NT2/D1 (cell line): ENCODE results near the gene IFIT5.

ENCODE experiments used
- SUZ12 ChIP-seq: IDR thresholded peaks from 2 replicates; pipeline ENCODE4 v1.6.1; 2011; ENCODE audit not compliant: insufficient read length, insufficient read depth; ENCODE audit errors: extremely low read depth
- YY1 ChIP-seq: IDR thresholded peaks from 2 replicates; pipeline ENCODE4 v1.6.1; 2011; ENCODE audit not compliant: insufficient read length, insufficient read depth
- ZNF274 ChIP-seq: IDR thresholded peaks from 2 replicates; pipeline ENCODE4 v1.6.1; 2011; ENCODE audit warnings: mild to moderate bottlenecking, low read depth, low read length

DNA sequence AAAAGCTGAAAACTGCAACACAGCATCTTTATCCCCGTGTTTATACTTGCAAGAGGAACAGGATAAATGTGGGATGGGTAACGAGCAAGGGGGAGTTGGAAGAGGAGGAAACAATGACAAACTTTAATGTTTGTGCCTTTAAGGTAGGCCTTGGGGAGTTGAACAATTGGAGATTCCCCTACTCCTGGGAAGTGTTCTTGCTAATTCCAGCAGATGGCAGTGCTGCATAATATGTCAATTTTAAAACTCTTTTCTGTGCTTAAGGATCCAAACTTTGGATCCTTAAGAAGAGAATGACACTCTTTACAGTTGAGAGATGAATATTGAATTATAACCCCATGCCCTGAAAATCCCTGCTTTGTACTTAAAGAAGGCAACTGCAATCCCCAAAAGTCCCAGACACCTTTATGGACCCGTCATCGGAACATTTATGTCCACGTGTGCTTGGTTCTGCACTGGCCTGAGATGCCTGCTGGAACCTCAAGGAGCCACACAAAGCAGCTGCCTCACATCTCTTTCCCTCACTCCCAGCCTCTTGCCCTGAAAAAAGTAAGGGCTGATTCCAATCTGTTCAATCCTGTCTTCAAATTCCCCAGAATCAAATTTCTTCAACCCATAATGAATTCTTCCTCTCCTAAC lies 12.0 kb downstream of the IFIT5 start:
- TF ChIP-seq YY1 (no peak), SUZ12 (no peak), ZNF274 (no peak)
